Naive thymus-derived CD8-positive, alpha-beta T cell (primary cell): ENCODE results near the gene TMEM150A. TPM values are rescaled to one million over a fixed set of nuclear protein-coding genes. Genes with fewer than 3 reads are reported as not detected.

Experiments
- ATAC-seq, 2 donors: fragments of 150-1000 bp; cut with Tn5 transposase in 1 of 2; sonication (Bioruptor Pico), chemical (Tn5 transposase) in 1 of 2; 1 replicate in 1 of 2; 2 replicates in 1 of 2; pipeline ENCODE4 v1.10.0; 2021; ENCODE audit warnings: mild to moderate bottlenecking in 2 of 2, moderate library complexity in 2 of 2
- POLR2A ChIA-PET: fragments of 350-600 bp; sonication (Branson Sonifier 250); formaldehyde crosslinking; loops from one replicate; lab custom pipeline; 2021; ENCODE audit warnings: antibody characterized with exemption; lab: Charles Lee
- DNase-seq, 10 donors: peaks; one replicate each; pipeline versions ENCODE4 v3.0.0 to v3.0.0-alpha.2; 2020 to 2022
- H3K27ac Mint-ChIP-seq, 10 donors: one replicate each; pipeline ENCODE4 v1.8.0; 2020 to 2022; ENCODE audit warnings: mild to moderate bottlenecking in 10 of 10, mixed read lengths in 10 of 10, moderate library complexity in 4 of 10, inconsistent platforms in 1 of 10
- H3K27me3 Mint-ChIP-seq, 5 donors: one replicate each; pipeline ENCODE4 v1.8.0; 2021 to 2022; ENCODE audit warnings: mixed read lengths in 5 of 5
- H3K36me3 Mint-ChIP-seq, 3 donors: one replicate each; pipeline ENCODE4 v1.8.0; 2020 to 2022; ENCODE audit warnings: mixed read lengths in 3 of 3, mild to moderate bottlenecking in 2 of 3, inconsistent platforms in 1 of 3
- H3K4me1 Mint-ChIP-seq, 4 donors: one replicate each; pipeline ENCODE4 v1.8.0; 2021 to 2022; ENCODE audit warnings: mixed read lengths in 4 of 4
- H3K4me3 Mint-ChIP-seq, 10 donors: one replicate each; pipeline ENCODE4 v1.8.0; 2020 to 2022; ENCODE audit warnings: mild to moderate bottlenecking in 10 of 10, mixed read lengths in 10 of 10, moderate library complexity in 6 of 10, inconsistent platforms in 1 of 10
- H3K9me3 Mint-ChIP-seq, 9 donors: one replicate each; pipeline ENCODE4 v1.8.0; 2020 to 2022; ENCODE audit warnings: mixed read lengths in 9 of 9, mild to moderate bottlenecking in 3 of 9, inconsistent platforms in 1 of 9, moderate library complexity in 1 of 9
- polyA plus RNA-seq, 3 donors: library from polyadenylated mRNA; unstranded; fragments of 300-500 nt; fragmentation: Illumina TruSeq; gene quantifications; one replicate each; pipeline ENCODE4 v1.2.3, GENCODE V29; 2021
- total RNA-seq, 8 experiments: library from RNA in 2 of 8; stranded (reverse) in 2 of 8; gene quantifications; one replicate each; pipeline ENCODE4 v1.2.3 and lab custom pipeline; 2021 to 2026

TMEM150A gene, protein sequence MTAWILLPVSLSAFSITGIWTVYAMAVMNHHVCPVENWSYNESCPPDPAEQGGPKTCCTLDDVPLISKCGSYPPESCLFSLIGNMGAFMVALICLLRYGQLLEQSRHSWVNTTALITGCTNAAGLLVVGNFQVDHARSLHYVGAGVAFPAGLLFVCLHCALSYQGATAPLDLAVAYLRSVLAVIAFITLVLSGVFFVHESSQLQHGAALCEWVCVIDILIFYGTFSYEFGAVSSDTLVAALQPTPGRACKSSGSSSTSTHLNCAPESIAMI
- total RNA-seq (10 to 100 TPM; 14.1 to 15.9 TPM), polyA plus RNA-seq (10 to 100 TPM; 11.6 to 15.1 (median 13.8) TPM), total RNA-seq (lab: John Stamatoyannopoulos, UW) (6.9 to 18.6 (median 14.5) reads per million in 6 experiments)

DNA sequence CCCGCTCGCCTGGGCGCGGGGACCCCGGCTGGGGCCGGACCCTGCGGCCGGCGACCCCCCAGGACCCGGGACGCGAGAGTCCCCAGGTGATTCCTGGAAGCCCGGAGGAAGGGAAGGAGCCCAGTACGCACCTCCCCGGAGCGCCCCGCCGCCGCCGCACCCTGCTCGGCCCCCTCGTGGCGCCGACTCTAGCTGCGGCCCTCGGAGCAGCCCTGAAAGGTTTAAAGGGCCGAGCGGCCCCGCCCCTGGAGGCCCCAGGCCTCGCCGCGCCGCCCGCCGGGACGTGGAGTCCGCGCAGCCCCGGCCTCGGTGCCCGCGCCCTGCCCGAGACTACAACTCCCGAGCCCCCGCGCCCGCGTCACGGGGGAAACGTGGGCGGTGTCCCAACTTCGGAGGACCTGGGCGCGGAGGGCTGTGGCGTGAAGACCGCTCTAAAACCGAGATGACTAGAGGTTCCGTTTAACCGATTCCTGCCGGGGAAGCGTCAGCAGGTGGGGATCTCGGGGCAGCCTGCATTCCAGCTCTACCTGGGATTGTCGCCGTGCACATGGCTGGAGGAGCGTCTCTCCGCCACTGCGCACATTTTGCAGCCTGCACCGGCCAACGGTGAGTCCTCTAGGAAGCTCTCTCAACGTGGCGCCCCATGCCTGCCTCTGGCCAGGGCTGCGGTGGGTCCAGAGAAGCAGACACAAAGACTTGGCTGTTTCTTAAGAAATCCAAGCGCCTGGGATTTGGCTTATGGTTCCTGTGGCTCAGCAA lies at the start of gene TMEM150A:
TSS of gene TMEM150A (minus strand) at position 223 of the 759 bp plus-strand sequence. CDS start 750 bp downstream, outside the sequence.
- DNase-seq, result peak; percentile 76 to 91 (median 82)
- Mint-ChIP-seq H3K9me3 (no peaks in the 10 kb centered on the region), H3K4me3 (peak within 1 kb of the TSS; percentile 85 to 95 (median 90)), H3K4me1 (peaks cover 18 to 47% (median 34%) of the 10 kb centered on the region in 4 donors), H3K27me3 (no peaks in the 10 kb centered on the region), H3K27ac (peak within 1 kb of the TSS; percentile 63 to 94 (median 90)), H3K36me3 (peaks cover 0 to 20% (median 0%) of the 10 kb centered on the region in 3 donors)
- POLR2A ChIA-PET, result interaction anchor here (0.7 to 8.1 kb wide), 14 partner anchors 9 to 283 kb away, joined by 3 to 67 read pairs (median 6); partner anchors contain the start of genes C2orf68, GGCX, MAT2A and SH2D6
- ATAC-seq, result peak; percentile 91 to 92

DNA sequence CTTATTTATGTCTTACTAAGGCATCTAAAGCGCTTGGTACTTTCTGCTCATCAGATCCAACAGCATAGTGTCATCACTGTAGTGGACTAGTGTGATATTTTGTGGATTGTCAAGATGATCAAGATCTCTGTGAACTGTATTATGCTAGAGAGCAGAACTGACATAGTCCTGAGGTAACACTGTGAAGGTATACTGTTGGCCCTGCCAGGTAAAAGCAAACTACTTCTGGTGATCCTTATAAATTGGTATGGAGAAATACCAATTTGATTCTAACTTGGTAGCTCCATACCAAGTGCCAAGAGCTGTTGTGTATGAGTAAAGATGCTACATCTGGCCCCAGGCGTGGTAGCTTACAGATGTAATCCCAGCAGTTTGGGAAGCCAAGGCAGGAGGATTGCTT lies 49.6 kb upstream of the TMEM150A start:
- Mint-ChIP-seq H3K27ac (no peak overlapping the region), H3K27me3 (no peaks in the 10 kb centered on the region)

DNA sequence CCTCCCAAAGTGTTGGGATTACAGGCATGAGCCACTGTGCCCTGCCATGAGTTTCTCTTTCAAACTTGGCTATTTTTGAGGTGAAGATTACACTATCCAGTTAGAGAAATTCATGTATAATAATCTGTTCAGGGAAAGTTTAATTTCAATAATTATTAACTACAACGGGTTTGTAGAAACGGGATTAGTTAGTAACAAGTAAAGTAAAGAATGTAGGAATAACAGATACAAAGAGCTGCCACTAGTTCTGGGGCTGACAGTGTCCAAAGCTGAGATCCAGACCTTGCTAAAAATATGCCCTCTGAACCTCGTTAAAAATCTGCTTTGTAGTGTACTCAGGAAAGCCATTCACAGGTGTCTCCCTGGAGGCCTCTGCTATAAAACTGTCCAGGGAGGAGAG lies 48.6 kb upstream of the TMEM150A start:
- H3K9me3 Mint-ChIP-seq, result no peaks in the 10 kb centered on the region
- DNase-seq (no peak), ATAC-seq (no peak)
- H3K4me1 Mint-ChIP-seq, result peaks cover 0 to 8% (median under 1%) of the 10 kb centered on the region in 4 donors
- H3K27me3 Mint-ChIP-seq, result no peaks in the 10 kb centered on the region
- H3K27ac Mint-ChIP-seq, result peak overlapping the region in 1 of 10 donors; percentile 32
- peaks cover 0 to 87% (median 25%) of the 10 kb centered on the region in 3 donors for H3K36me3 Mint-ChIP-seq
- POLR2A ChIA-PET, result no interaction called here
- no peak overlapping the region for H3K4me3 Mint-ChIP-seq

More for the DNA sequence above, 49.6 kb upstream of the TMEM150A start:
- H3K4me3 Mint-ChIP-seq, result no peak overlapping the region
- POLR2A ChIA-PET, result interaction anchor here (0.6 kb wide), 1 partner anchor 8 kb away, joined by 3 read pairs; no protein-coding TSS in a partner anchor
- H3K9me3 Mint-ChIP-seq, result no peaks in the 10 kb centered on the region
- peaks cover 0 to 86% (median 27%) of the 10 kb centered on the region in 3 donors for H3K36me3 Mint-ChIP-seq
- peaks cover 0 to 8% (median under 1%) of the 10 kb centered on the region in 4 donors for H3K4me1 Mint-ChIP-seq
- DNase-seq, result no peak
- ATAC-seq, result no peak

DNA sequence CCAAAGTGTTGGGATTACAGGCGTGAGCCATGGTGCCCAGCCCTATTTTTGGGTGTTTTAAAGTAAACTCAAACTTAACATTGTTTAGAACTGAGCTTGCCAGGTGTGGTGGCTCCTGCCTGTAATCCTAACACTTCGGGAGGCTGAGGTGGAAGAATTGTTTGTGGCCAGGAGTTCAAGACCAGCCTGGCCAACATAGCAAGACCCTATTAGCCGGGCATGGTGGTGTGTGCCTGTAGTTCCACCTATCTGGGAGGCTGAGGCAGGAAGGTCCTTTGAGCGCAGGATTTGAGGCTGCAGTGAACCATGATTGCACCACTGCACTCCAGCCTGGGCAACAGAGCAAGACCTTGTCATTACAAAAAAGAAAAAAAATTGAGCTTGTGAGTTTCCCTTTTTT lies 48.0 kb upstream of the TMEM150A start:
- Mint-ChIP-seq H3K4me3 (no peak overlapping the region), H3K36me3 (peaks cover 0 to 87% (median 27%) of the 10 kb centered on the region in 3 donors), H3K4me1 (peaks cover 0 to 8% (median 2%) of the 10 kb centered on the region in 4 donors), H3K9me3 (no peaks in the 10 kb centered on the region), H3K27ac (no peak overlapping the region), H3K27me3 (no peaks in the 10 kb centered on the region)
- DNase-seq (no peak), ATAC-seq (no peak)
- POLR2A ChIA-PET, result no interaction called here

DNA sequence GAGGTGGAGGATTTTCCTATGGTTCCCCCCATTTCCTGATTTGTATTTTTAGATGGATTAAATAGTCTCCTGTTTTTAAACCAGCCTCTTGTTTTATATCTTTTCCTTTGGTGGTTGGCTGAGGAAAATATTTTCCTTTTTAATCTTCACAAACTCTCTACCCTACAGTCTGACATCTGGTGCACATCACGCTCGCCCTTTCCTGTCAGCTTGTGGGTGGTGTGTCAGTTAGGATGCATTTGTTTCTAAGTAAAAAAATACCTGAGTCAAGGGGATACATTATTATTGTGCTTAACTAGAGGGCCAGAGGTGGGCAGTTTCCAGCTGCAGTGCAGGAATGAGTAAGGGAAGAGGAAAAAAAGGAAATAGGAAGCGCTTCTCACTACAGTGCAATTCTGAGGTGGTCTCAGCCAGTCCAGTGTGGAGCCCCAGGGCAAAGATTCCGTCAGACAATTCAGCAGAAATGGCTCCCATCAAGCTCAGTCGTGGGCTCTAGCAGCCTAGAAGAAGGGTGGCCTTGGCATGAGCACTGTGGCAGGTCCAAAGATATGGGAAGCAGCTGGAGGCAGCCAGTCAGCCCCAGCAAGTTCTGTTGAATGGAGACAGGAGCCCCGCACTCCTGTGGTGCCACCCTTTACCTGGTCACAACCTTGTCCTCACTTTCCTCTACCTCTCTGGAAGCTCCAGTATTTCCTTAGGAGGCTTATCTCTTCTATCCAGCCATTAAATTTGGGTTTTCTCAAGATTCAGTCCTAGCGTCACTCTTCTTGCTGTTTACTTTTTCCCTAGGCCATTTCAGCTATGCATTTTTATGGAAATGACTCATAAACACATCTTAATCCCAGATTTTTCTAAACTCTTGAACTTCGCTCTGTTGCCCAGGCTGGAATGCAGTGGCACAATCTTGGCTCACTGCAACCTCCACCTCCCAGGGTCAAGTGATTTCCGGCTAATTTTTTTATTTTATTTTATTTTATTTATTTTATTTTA lies 47.0 kb upstream of the TMEM150A start:
- Mint-ChIP-seq H3K9me3 (no peaks in the 10 kb centered on the region), H3K4me1 (peaks cover 0 to 8% (median 2%) of the 10 kb centered on the region in 4 donors), H3K36me3 (peaks cover 0 to 92% (median 27%) of the 10 kb centered on the region in 3 donors), H3K4me3 (no peak overlapping the region), H3K27ac (no peak overlapping the region), H3K27me3 (no peaks in the 10 kb centered on the region)
- POLR2A ChIA-PET, result interaction anchor here (0.6 to 0.9 kb wide), 2 partner anchors 55 to 73 kb away, joined by 3 to 4 read pairs; no protein-coding TSS in a partner anchor
- DNase-seq (no peak), ATAC-seq (no peak)

DNA sequence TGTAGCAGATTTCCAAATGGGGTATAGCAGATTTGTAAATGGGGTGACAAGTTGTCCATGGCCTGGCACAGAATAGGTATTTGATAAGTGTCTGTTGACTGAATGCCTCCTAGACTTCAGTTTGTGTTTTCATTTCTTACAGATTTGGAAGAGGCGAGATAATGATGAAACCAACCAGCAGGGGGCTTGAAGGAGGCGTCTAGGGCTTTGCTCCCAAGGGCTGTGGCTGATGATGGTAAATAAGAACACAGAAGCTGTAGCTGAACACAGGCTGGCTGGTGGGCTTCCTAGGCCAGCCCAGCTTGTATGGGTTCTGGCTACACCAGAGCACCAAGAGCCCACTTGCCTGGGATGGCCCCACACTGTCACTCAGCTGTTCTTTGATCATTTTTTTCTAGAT lies 46.1 kb upstream of the TMEM150A start:
- POLR2A ChIA-PET, result interaction anchor here (1.1 kb wide), 1 partner anchor 125 kb away, joined by 3 read pairs; no protein-coding TSS in a partner anchor
- Mint-ChIP-seq H3K9me3 (no peaks in the 10 kb centered on the region), H3K36me3 (peaks cover 0 to 92% (median 27%) of the 10 kb centered on the region in 3 donors), H3K27me3 (no peaks in the 10 kb centered on the region), H3K4me3 (no peak overlapping the region), H3K27ac (peak overlapping the region in 1 of 10 donors; percentile 6), H3K4me1 (peaks cover 0 to 8% (median 2%) of the 10 kb centered on the region in 4 donors)
- ATAC-seq (peak in 1 of 2 donors; percentile 35), DNase-seq (no peak)

DNA sequence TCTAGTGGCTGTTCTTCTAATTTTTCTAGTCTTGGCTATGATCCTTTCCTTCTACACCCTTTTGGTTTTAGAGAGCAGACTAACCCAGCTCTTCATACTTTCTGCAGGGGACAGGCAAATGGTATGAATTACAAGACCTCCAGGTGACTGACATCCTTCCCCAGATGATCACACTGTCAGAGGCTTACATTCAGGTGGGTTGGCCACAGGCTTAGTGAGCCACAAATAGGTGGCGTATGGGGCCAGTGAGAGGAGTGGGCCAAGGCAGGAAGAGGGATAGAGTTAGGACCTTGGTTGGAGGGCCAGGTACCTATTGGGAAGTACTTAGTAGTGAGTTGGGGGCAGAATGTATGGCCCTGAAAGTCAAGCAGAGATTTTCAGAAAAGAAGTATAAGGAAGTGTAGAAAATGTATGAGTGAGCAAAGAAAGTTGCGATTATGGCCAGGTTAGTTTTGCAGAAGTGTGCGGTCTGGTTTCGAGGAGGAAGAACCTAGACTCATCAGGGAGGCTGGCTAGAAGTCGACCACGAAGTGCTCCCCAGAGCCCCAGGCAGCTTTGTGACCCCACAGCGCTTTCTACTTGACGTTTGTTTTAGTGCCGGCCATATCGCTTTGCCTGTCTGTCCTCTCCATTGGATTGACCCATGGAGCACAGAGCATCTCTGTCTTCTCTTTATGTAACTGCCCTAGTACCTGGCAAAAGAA lies 45.5 kb upstream of the TMEM150A start:
- DNase-seq (no peak), ATAC-seq (no peak)
- Mint-ChIP-seq H3K4me3 (no peak overlapping the region), H3K4me1 (peaks cover 0 to 8% (median 2%) of the 10 kb centered on the region in 4 donors), H3K27ac (peak overlapping the region in 5 of 10 donors; percentile 15 to 87 (median 74)), H3K27me3 (no peaks in the 10 kb centered on the region), H3K9me3 (no peaks in the 10 kb centered on the region), H3K36me3 (peaks cover 0 to 94% (median 26%) of the 10 kb centered on the region in 3 donors)
- POLR2A ChIA-PET, result interaction anchor here (1.1 kb wide), 1 partner anchor 124 kb away, joined by 3 read pairs; no protein-coding TSS in a partner anchor

DNA sequence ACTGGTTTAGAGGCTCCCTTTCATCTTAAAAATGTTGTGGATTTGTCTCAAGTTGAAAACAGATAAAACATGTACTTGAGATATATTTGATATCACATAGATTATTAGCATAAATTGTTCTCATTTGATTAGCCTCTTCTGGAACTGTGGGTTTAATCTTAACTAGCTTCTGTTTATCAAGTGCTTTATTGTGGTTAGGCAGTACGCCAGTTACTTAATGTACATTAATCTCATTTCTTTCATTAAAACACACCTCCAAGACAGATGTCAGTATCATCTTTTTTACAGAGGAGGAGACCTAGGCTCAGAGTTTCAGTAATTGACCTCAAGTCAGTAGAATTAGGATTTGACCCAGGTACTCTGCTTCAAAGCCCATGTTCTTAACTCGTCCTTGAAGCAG lies 43.7 kb upstream of the TMEM150A start:
- H3K4me1 Mint-ChIP-seq, result peaks cover 0 to 8% (median 3%) of the 10 kb centered on the region in 4 donors
- POLR2A ChIA-PET, result no interaction called here
- H3K27ac Mint-ChIP-seq, result no peak overlapping the region
- peaks cover 0 to 96% (median 33%) of the 10 kb centered on the region in 3 donors for H3K36me3 Mint-ChIP-seq
- H3K4me3 Mint-ChIP-seq, result no peak overlapping the region
- no peak for ATAC-seq
- no peaks in the 10 kb centered on the region for H3K9me3 Mint-ChIP-seq
- H3K27me3 Mint-ChIP-seq, result no peaks in the 10 kb centered on the region
- DNase-seq, result no peak

DNA sequence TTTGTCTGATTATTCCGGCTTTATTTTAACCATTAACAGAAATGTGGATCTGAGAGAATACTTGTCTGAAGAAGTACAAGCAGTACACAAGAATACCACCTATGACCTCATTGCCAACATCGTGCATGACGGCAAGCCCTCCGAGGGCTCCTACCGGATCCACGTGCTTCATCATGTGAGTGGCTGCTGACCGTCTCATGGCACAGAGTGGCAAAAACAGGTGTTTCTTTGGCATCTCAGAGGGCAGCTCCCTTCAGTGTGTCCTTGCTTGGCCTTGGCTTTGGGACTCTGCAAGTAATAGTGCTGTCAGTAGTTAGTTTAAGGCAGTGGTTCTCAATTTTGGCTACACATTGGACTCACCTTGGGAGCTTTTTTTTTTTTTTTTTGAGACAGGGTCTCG lies 42.4 kb upstream of the TMEM150A start:
- no peak for ATAC-seq
- Mint-ChIP-seq H3K36me3 (peaks cover 0 to 98% (median 40%) of the 10 kb centered on the region in 3 donors), H3K9me3 (no peaks in the 10 kb centered on the region), H3K27me3 (no peaks in the 10 kb centered on the region), H3K4me1 (peaks cover 0 to 8% (median 3%) of the 10 kb centered on the region in 4 donors), H3K4me3 (no peak overlapping the region), H3K27ac (peak overlapping the region in 1 of 10 donors; percentile 43)
- DNase-seq, result no peak
- POLR2A ChIA-PET, result no interaction called here

DNA sequence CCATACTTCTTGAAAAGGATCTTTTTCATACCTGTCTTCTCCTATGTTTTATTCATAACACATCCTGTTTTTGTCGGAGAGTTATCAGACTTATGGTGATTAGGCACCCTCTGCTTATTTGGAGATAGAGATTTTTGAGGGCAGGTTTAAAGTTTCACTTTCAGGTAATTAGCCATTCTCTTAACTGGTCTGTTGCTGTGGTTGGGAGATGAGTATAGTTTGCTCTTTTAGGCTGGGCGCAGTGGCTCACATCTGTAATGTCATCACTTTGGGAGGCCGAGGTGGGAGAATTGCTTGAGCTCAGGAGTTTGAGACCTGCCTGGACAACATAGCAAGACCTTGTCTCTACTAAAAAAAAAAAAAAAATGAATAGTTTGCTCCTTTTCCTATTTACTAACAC lies 40.2 kb upstream of the TMEM150A start:
- no peak overlapping the region for H3K4me3 Mint-ChIP-seq
- H3K36me3 Mint-ChIP-seq, result peaks cover 0 to 97% (median 28%) of the 10 kb centered on the region in 3 donors
- DNase-seq (no peak), ATAC-seq (no peak)
- H3K4me1 Mint-ChIP-seq, result peaks cover under 1 to 3% (median 2%) of the 10 kb centered on the region in 4 donors
- POLR2A ChIA-PET, result no interaction called here
- H3K9me3 Mint-ChIP-seq, result no peaks in the 10 kb centered on the region
- no peak overlapping the region for H3K27ac Mint-ChIP-seq
- no peaks in the 10 kb centered on the region for H3K27me3 Mint-ChIP-seq

DNA sequence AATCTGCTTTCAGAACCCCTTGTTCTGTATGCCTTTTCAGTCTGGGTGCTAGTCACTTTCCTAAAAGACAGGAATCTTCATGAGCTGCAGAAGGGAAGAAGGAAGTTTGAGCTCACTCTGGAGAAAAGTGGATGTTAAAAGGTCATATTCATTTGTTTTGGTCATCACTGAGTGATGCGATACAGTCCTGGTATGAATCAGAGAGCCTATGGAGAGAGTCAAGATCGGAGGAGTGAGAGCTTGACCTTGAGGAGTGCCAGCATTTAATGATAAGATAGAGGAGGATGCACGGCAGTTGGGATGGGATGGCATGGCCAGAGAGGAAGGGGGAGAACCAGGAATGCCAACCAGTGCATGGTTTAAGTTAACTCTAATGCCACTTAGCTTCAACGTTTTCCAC lies 33.1 kb upstream of the TMEM150A start:
- POLR2A ChIA-PET, result no interaction called here
- no peak for DNase-seq
- no peaks in the 10 kb centered on the region for H3K27me3 Mint-ChIP-seq
- peaks cover 5 to 96% (median 32%) of the 10 kb centered on the region in 3 donors for H3K36me3 Mint-ChIP-seq
- peaks cover 12 to 23% (median 20%) of the 10 kb centered on the region in 4 donors for H3K4me1 Mint-ChIP-seq
- H3K27ac Mint-ChIP-seq, result peak overlapping the region in 3 of 10 donors; percentile 11 to 71 (median 56)
- no peaks in the 10 kb centered on the region for H3K9me3 Mint-ChIP-seq
- ATAC-seq, result no peak
- H3K4me3 Mint-ChIP-seq, result no peak overlapping the region
